K562 (cell line): ENCODE measurements around the gene GTF3C1. TPM values are rescaled to one million over a fixed set of nuclear protein-coding genes. Genes with fewer than 3 reads are reported as not detected.

Experiments used
- polyA plus RNA-seq, 8 experiments: library from polyadenylated mRNA; depleted of rRNA in 4 of 8; stranded (reverse) in 5 of 8; unstranded in 3 of 8; fragments of >200 nt; fragmentation: Nextera tagmentation in 2 of 8; fragmentation: Illumina TruSeq in 1 of 8; extraction: Ambion mirVana in 2 of 8; extraction: Trizol in 1 of 8; gene quantifications; 2 replicates each; pipeline versions ENCODE4 v1.2.1 to v1.2.3, GENCODE V29; 2011 to 2014; ENCODE audit warnings: inconsistent platforms in 1 of 8, missing spikeins in 1 of 8
- total RNA-seq, 7 experiments: library from RNA; depleted of rRNA in 6 of 7; stranded (reverse); fragments of >200 nt in 6 of 7; fragmentation: Illumina TruSeq in 2 of 7; extraction: Trizol in 2 of 7; gene quantifications; 2 replicates each; pipeline versions ENCODE4 v1.2.1 to v1.2.3, GENCODE V29; 2011 to 2021; ENCODE audit warnings: low replicate concordance in 1 of 7
- TF ChIP-seq, protein P1 (sequence below): fragments of 200-600 bp; sonication (generic); IDR thresholded peaks from one replicate; pipeline ENCODE4 v1.6.1; 2012; ENCODE audit warnings: mild to moderate bottlenecking, low read depth, low read length, inconsistent platforms

The GTF3C1 gene
- total and polyA plus RNA-seq, 9 of the 15 experiments (the other 6 are each of a cell fraction or from before 2014, with no cell fraction given): 0.72 to 63.6 (median 30.9) TPM

DNA sequence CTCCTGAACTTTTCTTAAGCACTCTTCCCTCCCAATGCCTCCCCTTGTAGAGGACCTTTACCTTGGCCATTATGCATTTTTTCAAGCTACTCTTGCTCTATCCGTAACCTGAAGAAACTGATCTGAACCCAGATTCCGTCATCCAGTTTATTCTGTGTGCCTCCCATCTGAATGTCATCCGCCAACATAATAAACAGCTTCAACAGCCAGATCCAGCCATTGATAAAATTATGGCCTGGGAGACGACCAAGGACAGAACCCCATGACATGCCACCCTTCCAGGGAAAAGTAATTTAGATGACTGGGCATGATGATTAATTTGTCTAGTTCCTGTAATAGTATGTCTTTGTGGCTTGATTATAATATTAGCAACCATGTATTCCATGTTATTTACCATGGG, 42.1 kb upstream of the GTF3C1 start (continued):
- TF ChIP-seq, protein P1, sequence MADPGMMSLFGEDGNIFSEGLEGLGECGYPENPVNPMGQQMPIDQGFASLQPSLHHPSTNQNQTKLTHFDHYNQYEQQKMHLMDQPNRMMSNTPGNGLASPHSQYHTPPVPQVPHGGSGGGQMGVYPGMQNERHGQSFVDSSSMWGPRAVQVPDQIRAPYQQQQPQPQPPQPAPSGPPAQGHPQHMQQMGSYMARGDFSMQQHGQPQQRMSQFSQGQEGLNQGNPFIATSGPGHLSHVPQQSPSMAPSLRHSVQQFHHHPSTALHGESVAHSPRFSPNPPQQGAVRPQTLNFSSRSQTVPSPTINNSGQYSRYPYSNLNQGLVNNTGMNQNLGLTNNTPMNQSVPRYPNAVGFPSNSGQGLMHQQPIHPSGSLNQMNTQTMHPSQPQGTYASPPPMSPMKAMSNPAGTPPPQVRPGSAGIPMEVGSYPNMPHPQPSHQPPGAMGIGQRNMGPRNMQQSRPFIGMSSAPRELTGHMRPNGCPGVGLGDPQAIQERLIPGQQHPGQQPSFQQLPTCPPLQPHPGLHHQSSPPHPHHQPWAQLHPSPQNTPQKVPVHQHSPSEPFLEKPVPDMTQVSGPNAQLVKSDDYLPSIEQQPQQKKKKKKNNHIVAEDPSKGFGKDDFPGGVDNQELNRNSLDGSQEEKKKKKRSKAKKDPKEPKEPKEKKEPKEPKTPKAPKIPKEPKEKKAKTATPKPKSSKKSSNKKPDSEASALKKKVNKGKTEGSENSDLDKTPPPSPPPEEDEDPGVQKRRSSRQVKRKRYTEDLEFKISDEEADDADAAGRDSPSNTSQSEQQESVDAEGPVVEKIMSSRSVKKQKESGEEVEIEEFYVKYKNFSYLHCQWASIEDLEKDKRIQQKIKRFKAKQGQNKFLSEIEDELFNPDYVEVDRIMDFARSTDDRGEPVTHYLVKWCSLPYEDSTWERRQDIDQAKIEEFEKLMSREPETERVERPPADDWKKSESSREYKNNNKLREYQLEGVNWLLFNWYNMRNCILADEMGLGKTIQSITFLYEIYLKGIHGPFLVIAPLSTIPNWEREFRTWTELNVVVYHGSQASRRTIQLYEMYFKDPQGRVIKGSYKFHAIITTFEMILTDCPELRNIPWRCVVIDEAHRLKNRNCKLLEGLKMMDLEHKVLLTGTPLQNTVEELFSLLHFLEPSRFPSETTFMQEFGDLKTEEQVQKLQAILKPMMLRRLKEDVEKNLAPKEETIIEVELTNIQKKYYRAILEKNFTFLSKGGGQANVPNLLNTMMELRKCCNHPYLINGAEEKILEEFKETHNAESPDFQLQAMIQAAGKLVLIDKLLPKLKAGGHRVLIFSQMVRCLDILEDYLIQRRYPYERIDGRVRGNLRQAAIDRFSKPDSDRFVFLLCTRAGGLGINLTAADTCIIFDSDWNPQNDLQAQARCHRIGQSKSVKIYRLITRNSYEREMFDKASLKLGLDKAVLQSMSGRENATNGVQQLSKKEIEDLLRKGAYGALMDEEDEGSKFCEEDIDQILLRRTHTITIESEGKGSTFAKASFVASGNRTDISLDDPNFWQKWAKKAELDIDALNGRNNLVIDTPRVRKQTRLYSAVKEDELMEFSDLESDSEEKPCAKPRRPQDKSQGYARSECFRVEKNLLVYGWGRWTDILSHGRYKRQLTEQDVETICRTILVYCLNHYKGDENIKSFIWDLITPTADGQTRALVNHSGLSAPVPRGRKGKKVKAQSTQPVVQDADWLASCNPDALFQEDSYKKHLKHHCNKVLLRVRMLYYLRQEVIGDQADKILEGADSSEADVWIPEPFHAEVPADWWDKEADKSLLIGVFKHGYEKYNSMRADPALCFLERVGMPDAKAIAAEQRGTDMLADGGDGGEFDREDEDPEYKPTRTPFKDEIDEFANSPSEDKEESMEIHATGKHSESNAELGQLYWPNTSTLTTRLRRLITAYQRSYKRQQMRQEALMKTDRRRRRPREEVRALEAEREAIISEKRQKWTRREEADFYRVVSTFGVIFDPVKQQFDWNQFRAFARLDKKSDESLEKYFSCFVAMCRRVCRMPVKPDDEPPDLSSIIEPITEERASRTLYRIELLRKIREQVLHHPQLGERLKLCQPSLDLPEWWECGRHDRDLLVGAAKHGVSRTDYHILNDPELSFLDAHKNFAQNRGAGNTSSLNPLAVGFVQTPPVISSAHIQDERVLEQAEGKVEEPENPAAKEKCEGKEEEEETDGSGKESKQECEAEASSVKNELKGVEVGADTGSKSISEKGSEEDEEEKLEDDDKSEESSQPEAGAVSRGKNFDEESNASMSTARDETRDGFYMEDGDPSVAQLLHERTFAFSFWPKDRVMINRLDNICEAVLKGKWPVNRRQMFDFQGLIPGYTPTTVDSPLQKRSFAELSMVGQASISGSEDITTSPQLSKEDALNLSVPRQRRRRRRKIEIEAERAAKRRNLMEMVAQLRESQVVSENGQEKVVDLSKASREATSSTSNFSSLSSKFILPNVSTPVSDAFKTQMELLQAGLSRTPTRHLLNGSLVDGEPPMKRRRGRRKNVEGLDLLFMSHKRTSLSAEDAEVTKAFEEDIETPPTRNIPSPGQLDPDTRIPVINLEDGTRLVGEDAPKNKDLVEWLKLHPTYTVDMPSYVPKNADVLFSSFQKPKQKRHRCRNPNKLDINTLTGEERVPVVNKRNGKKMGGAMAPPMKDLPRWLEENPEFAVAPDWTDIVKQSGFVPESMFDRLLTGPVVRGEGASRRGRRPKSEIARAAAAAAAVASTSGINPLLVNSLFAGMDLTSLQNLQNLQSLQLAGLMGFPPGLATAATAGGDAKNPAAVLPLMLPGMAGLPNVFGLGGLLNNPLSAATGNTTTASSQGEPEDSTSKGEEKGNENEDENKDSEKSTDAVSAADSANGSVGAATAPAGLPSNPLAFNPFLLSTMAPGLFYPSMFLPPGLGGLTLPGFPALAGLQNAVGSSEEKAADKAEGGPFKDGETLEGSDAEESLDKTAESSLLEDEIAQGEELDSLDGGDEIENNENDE: no peak
